Skeletal muscle tissue (tissue), 4 donors: ENCODE data around the gene FYCO1. TPM values are rescaled to one million over a fixed set of nuclear protein-coding genes. Genes with fewer than 3 reads are reported as not detected.

ENCODE experiments used
- H3K27ac ChIP-seq: one replicate; pipeline ENCODE4 v1.7.0; 2013; ENCODE audit warnings: mild to moderate bottlenecking, low read depth, low read length, inconsistent platforms
- H3K27me3 ChIP-seq, 3 donors: one replicate each; pipeline ENCODE4 v1.7.0; 2013; ENCODE audit warnings: low read length in 3 of 3; ENCODE audit not compliant: control insufficient read depth in 3 of 3, insufficient read depth in 3 of 3
- H3K36me3 ChIP-seq, 3 donors: one replicate each; pipeline ENCODE4 v1.7.0; 2013; ENCODE audit warnings: low read length in 3 of 3; ENCODE audit not compliant: control insufficient read depth in 3 of 3, insufficient read depth in 3 of 3
- H3K4me1 ChIP-seq, 3 donors: one replicate each; pipeline ENCODE4 v1.7.0; 2013; ENCODE audit warnings: low read length in 3 of 3, mild to moderate bottlenecking in 3 of 3; ENCODE audit not compliant: control insufficient read depth in 3 of 3, insufficient read depth in 3 of 3
- H3K4me3 ChIP-seq, 3 donors: one replicate each; pipeline ENCODE4 v1.7.0; 2013; ENCODE audit warnings: low read length in 3 of 3
- H3K9ac ChIP-seq, 3 donors: one replicate each; pipeline ENCODE4 v1.7.0; 2013; ENCODE audit warnings: low read length in 3 of 3, mild to moderate bottlenecking in 3 of 3, moderate library complexity in 2 of 3, low read depth in 1 of 3
- H3K9me3 ChIP-seq, 3 donors: one replicate each; pipeline ENCODE4 v1.7.0; 2013; ENCODE audit warnings: low read length in 3 of 3; ENCODE audit not compliant: control insufficient read depth in 3 of 3
- total RNA-seq: library from RNA; depleted of rRNA; stranded (reverse); fragments of >200 nt; gene quantifications from one replicate; pipeline ENCODE4 v1.2.3, GENCODE V29; 2014
- donor health status: Osteomylitis.

FYCO1 gene
- total RNA-seq, 1 donor from 2014 or later: 16.7 TPM

- no peak overlapping the region for H3K4me3 ChIP-seq
- H3K27me3 ChIP-seq: no peaks in the 10 kb centered on the region
- H3K36me3 ChIP-seq: peaks cover 2 to 6% (median 4%) of the 10 kb centered on the region in 3 donors
- no peak overlapping the region for H3K27ac ChIP-seq
- no peak overlapping the region for H3K9ac ChIP-seq
- H3K9me3 ChIP-seq: no peaks in the 10 kb centered on the region
- peaks cover 15 to 29% (median 26%) of the 10 kb centered on the region in 3 donors for H3K4me1 ChIP-seq
These were observed 89.9 kb downstream of the FYCO1 start for GRCh38 chr3:45905755-45906154.

- no peaks in the 10 kb centered on the region for H3K9me3 ChIP-seq
These were observed 90.7 kb downstream of the FYCO1 start for GRCh38 chr3:45904931-45905330.

GRCh38 chr3:45896956-45897355 lies 98.7 kb downstream of the FYCO1 start:
- Histone ChIP-seq H3K27me3 (no peaks in the 10 kb centered on the region), H3K36me3 (peaks cover 0 to 4% (median 3%) of the 10 kb centered on the region in 3 donors), H3K4me3 (no peak overlapping the region), H3K4me1 (no peaks in the 10 kb centered on the region), H3K9me3 (no peaks in the 10 kb centered on the region), H3K9ac (no peak overlapping the region), H3K27ac (no peak overlapping the region)

More at GRCh38 chr3:45904931-45905330, 90.7 kb downstream of the FYCO1 start:
- Histone ChIP-seq H3K4me3 (no peak overlapping the region), H3K27me3 (no peaks in the 10 kb centered on the region), H3K27ac (no peak overlapping the region), H3K9ac (no peak overlapping the region), H3K36me3 (peaks cover 2 to 6% (median 4%) of the 10 kb centered on the region in 3 donors), H3K4me1 (peaks cover 15 to 29% (median 26%) of the 10 kb centered on the region in 3 donors)

GRCh38 chr3:45895686-45896468 lies 99.7 kb downstream of the FYCO1 start:
- Histone ChIP-seq H3K27ac (no peak overlapping the region), H3K9me3 (no peaks in the 10 kb centered on the region), H3K4me1 (no peaks in the 10 kb centered on the region), H3K27me3 (no peaks in the 10 kb centered on the region), H3K4me3 (no peak overlapping the region), H3K36me3 (peaks cover 0 to 2% (median 1%) of the 10 kb centered on the region in 3 donors), H3K9ac (no peak overlapping the region)

GRCh38 chr3:45894015-45894414 lies 101.6 kb downstream of the FYCO1 start:
- Histone ChIP-seq H3K4me3 (no peak overlapping the region), H3K9me3 (no peaks in the 10 kb centered on the region), H3K4me1 (no peaks in the 10 kb centered on the region), H3K9ac (no peak overlapping the region), H3K36me3 (peaks cover 0 to 2% (median 1%) of the 10 kb centered on the region in 3 donors), H3K27me3 (no peaks in the 10 kb centered on the region), H3K27ac (no peak overlapping the region)

GRCh38 chr3:45892161-45892560 lies 103.5 kb downstream of the FYCO1 start:
- Histone ChIP-seq H3K9ac (no peak overlapping the region), H3K27me3 (no peaks in the 10 kb centered on the region), H3K27ac (no peak overlapping the region)

GRCh38 chr3:45890405-45890804 lies 105.2 kb downstream of the FYCO1 start:
- H3K9ac ChIP-seq: no peak overlapping the region
- no peaks in the 10 kb centered on the region for H3K4me1 ChIP-seq
- H3K27ac ChIP-seq: no peak overlapping the region
- H3K9me3 ChIP-seq: no peaks in the 10 kb centered on the region
- no peak overlapping the region for H3K4me3 ChIP-seq
- H3K36me3 ChIP-seq: no peaks in the 10 kb centered on the region
- H3K27me3 ChIP-seq: no peaks in the 10 kb centered on the region

More at GRCh38 chr3:45892161-45892560, 103.5 kb downstream of the FYCO1 start:
- Histone ChIP-seq H3K4me1 (no peaks in the 10 kb centered on the region), H3K4me3 (no peak overlapping the region), H3K9me3 (no peaks in the 10 kb centered on the region), H3K36me3 (no peaks in the 10 kb centered on the region)

- Histone ChIP-seq H3K36me3 (no peaks in the 10 kb centered on the region), H3K4me1 (no peaks in the 10 kb centered on the region), H3K9ac (no peak overlapping the region), H3K4me3 (no peak overlapping the region), H3K27me3 (no peaks in the 10 kb centered on the region), H3K27ac (no peak overlapping the region), H3K9me3 (no peaks in the 10 kb centered on the region)
These were observed 106.3 kb downstream of the FYCO1 start for GRCh38 chr3:45889337-45889736.

- no peaks in the 10 kb centered on the region for H3K27me3 ChIP-seq
- H3K36me3 ChIP-seq: no peaks in the 10 kb centered on the region
- H3K27ac ChIP-seq: no peak overlapping the region
- no peak overlapping the region for H3K9ac ChIP-seq
- no peaks in the 10 kb centered on the region for H3K4me1 ChIP-seq
- H3K9me3 ChIP-seq: no peaks in the 10 kb centered on the region
- H3K4me3 ChIP-seq: no peak overlapping the region
These were observed 107.7 kb downstream of the FYCO1 start for GRCh38 chr3:45887759-45888511.

- Histone ChIP-seq H3K27ac (no peak overlapping the region), H3K9me3 (no peaks in the 10 kb centered on the region), H3K4me1 (no peaks in the 10 kb centered on the region), H3K4me3 (no peak overlapping the region), H3K27me3 (no peaks in the 10 kb centered on the region), H3K9ac (no peak overlapping the region), H3K36me3 (no peaks in the 10 kb centered on the region)
These were observed 108.3 kb downstream of the FYCO1 start for GRCh38 chr3:45887285-45887684.
